ENCODE measurements around the gene RECK. TPM values are rescaled to one million over a fixed set of nuclear protein-coding genes. Genes with fewer than 3 reads are reported as not detected.

RECK gene
- total and polyA plus RNA-seq, 2 experiments from 2014 or later, result 127 to 165 TPM

DNA sequence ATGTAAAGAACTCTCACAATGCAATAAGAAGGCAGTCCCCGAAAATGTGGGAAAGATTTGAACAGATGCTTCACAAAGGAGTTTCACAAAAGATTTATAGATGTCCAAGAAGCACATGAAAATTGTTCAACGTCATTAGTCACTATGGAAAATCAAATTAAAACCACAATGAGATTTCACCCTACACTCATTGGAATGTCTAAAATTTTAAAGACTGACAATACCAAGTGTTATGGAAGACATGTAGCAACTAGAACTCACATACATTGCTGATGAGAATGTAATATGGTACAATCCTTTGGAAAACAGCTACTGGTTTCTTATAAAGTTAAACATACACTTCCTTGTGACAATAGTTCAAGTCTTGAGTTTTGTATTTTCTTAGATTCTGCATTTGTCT, 11.0 kb upstream of the RECK start:
- H3K36me3 ChIP-seq (ENCODE audit: low read depth), result no peaks in the 10 kb centered on the region
- peaks cover 21% of the 10 kb centered on the region for H3K4me1 ChIP-seq (ENCODE audit: insufficient read depth)
- in situ Hi-C loops (cut with MboI), result no loop called here
- no peaks in the 10 kb centered on the region for H3K27me3 ChIP-seq (replicated peaks; ENCODE audit: insufficient read depth)
- no peak for DNase-seq
- TF ChIP-seq EZH2 (IDR thresholded peaks at IDR 0.05; ENCODE audit: insufficient read depth, poor library complexity, severe bottlenecking) (no peak), EZH2phosphoT487 (IDR thresholded peaks at IDR 0.05; ENCODE audit: insufficient read depth, low read depth) (no peak)
- no peak overlapping the region for H3K27ac ChIP-seq
- 63 to 66% methylated on average over 2 of the region's 2 CpGs for WGBS, 2 experiments (ENCODE audit: low coverage in 1 of 2, low lambda C conversion rate in 2 of 2, missing lambda C conversion rate in 2 of 2)
- H4K20me1 ChIP-seq (ENCODE audit: insufficient read depth), result no peaks in the 10 kb centered on the region
- peaks cover 21% of the 10 kb centered on the region for H3F3A ChIP-seq (ENCODE audit: insufficient read depth)
- H3K9ac ChIP-seq, result no peak overlapping the region
- no peak overlapping the region for H3K4me3 ChIP-seq
- no peaks in the 10 kb centered on the region for H3K9me2 ChIP-seq (ENCODE audit: insufficient read depth)
- H3K79me2 ChIP-seq (ENCODE audit: insufficient read depth), result no peaks in the 10 kb centered on the region
- H3K9me3 ChIP-seq (ENCODE audit: low read depth), result no peaks in the 10 kb centered on the region
- H3K4me2 ChIP-seq (ENCODE audit: unreplicated experiment), result no peak overlapping the region
- H2AFZ ChIP-seq, result no peak overlapping the region

DNA sequence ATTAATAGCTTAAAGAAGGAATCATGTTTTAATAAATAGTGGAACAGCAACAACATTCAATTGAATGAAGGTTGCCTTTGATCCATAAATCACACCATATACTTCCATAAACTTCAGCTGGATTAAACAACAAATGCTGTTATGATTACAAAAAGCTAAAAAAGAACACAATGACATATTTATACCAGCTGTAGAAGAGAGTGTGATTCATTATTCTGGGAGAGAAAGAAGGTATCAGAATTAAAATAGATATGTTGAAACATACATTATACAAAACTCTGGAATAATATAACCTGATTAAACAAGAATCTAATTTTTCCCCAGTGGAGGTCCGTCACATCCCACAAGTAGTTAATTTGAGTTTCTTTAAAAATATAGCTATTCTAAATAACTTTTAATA, 7.5 kb upstream of the RECK start:
- Histone ChIP-seq H4K20me1 (ENCODE audit: insufficient read depth) (no peaks in the 10 kb centered on the region), H3K36me3 (ENCODE audit: low read depth) (no peaks in the 10 kb centered on the region), H3K4me1 (ENCODE audit: insufficient read depth) (peaks cover 44% of the 10 kb centered on the region), H2AFZ (0 out of 2 replicates have a peak overlapping the region, but pooled peaks have one; percentile 11), H3F3A (ENCODE audit: insufficient read depth) (peaks cover 51% of the 10 kb centered on the region), H3K4me3 (peak overlapping the region; percentile 52), H3K79me2 (ENCODE audit: insufficient read depth) (no peaks in the 10 kb centered on the region), H3K27me3 (replicated peaks; ENCODE audit: insufficient read depth) (no peaks in the 10 kb centered on the region), H3K9me3 (ENCODE audit: low read depth) (no peaks in the 10 kb centered on the region), H3K9me2 (ENCODE audit: insufficient read depth) (no peaks in the 10 kb centered on the region), H3K4me2 (ENCODE audit: unreplicated experiment) (peak overlapping the region; percentile 73), H3K27ac (peak overlapping the region; percentile 87), H3K9ac (peak overlapping the region; percentile 55)
- 0 to 2% methylated on average over 1 of the region's 1 CpG for WGBS, 2 experiments (ENCODE audit: low coverage in 1 of 2, low lambda C conversion rate in 2 of 2, missing lambda C conversion rate in 2 of 2)
- in situ Hi-C loops (cut with MboI), result no loop called here
- TF ChIP-seq EZH2 (IDR thresholded peaks at IDR 0.05; ENCODE audit: insufficient read depth, poor library complexity, severe bottlenecking) (no peak), EZH2phosphoT487 (IDR thresholded peaks at IDR 0.05; ENCODE audit: insufficient read depth, low read depth) (no peak)
- DNase-seq, result peak; percentile 31

DNA sequence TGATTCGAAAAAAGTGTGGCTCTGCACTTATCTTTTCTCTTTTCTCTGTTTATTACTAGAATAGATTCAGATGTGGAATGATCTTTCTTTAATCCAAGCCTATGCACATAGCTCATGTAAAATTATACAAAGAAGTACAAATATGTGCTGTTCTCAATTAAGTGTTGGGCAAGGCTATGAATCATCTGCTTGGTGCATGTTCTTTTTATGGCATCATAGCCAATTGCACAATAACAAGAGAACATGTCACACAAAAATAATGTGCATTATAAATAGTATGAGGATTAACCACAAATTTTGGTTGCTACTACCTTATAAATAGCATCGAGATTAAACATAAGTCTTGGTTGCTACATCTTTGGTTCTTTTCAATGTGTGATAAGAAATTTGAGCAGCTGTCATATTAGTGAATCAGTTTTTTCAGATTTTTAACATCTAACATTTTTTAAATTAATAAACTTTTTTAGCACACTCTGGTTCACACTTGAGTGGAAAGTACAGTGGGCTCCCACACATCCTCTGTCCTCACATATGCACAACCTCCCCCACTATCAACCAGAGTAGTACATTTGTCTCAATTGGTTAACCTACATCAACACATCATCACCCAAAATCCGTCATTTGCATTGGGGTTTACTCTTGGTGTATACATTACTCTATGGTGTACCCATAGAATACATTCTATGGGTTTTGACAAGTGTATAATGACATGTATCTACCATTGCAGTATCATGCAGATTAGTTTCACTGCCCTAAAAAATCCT, 6.8 kb upstream of the RECK start:
- no peaks in the 10 kb centered on the region for H3K9me3 ChIP-seq (ENCODE audit: low read depth)
- H3K4me3 ChIP-seq, result peak overlapping the region; percentile 52
- H3K27me3 ChIP-seq (replicated peaks; ENCODE audit: insufficient read depth), result no peaks in the 10 kb centered on the region
- H3K9me2 ChIP-seq (ENCODE audit: insufficient read depth), result no peaks in the 10 kb centered on the region
- peak overlapping the region; percentile 87 for H3K27ac ChIP-seq
- H3K4me2 ChIP-seq (ENCODE audit: unreplicated experiment), result peak overlapping the region; percentile 73
- peak; percentile 97 for DNase-seq
- H3K79me2 ChIP-seq (ENCODE audit: insufficient read depth), result no peaks in the 10 kb centered on the region
- peaks cover 58% of the 10 kb centered on the region for H3F3A ChIP-seq (ENCODE audit: insufficient read depth)
- WGBS, 2 experiments (ENCODE audit: low coverage in 1 of 2, low lambda C conversion rate in 2 of 2, missing lambda C conversion rate in 2 of 2), result 5 to 6% methylated on average over 3 of the region's 3 CpGs
- H3K4me1 ChIP-seq (ENCODE audit: insufficient read depth), result peaks cover 48% of the 10 kb centered on the region
- H3K36me3 ChIP-seq (ENCODE audit: low read depth), result no peaks in the 10 kb centered on the region
- no peak overlapping the region for H2AFZ ChIP-seq
- peak overlapping the region; percentile 55 for H3K9ac ChIP-seq
- TF ChIP-seq EZH2 (IDR thresholded peaks at IDR 0.05; ENCODE audit: insufficient read depth, poor library complexity, severe bottlenecking) (no peak), EZH2phosphoT487 (IDR thresholded peaks at IDR 0.05; ENCODE audit: insufficient read depth, low read depth) (peak; percentile 74; the same call in 1 of the 2 replicates)
- H4K20me1 ChIP-seq (ENCODE audit: insufficient read depth), result no peaks in the 10 kb centered on the region
- in situ Hi-C loops (cut with MboI), result no loop called here

DNA sequence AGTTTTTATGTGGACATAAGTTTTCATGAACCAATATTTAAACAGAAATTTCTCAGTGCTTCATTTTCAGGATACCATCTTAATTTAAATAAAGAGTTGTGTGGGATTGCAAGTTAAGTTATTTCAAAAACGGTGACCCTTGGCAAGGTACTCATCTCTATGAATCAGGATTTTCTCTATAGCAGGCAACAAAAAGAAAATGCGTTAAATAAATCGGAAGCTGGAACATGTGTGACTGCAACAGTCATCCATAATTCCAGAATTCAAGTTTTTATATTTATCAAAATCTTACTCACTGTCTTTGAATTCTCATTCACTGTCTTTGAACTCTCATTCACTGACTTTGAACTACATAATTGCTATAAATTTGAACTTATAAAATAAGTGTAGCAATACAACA, 5.8 kb upstream of the RECK start:
- Histone ChIP-seq H3K27me3 (replicated peaks; ENCODE audit: insufficient read depth) (no peaks in the 10 kb centered on the region), H3K36me3 (ENCODE audit: low read depth) (no peaks in the 10 kb centered on the region), H3K27ac (peak overlapping the region; percentile 87), H3K9me2 (ENCODE audit: insufficient read depth) (no peaks in the 10 kb centered on the region), H3K4me3 (0 out of 2 replicates have a peak overlapping the region, but pooled peaks have one; percentile 6), H3K79me2 (ENCODE audit: insufficient read depth) (no peaks in the 10 kb centered on the region; the same call in 1 of the 2 replicates), H2AFZ (no peak overlapping the region), H3K4me1 (ENCODE audit: insufficient read depth) (peaks cover 57% of the 10 kb centered on the region), H4K20me1 (ENCODE audit: insufficient read depth) (no peaks in the 10 kb centered on the region), H3K9ac (no peak overlapping the region), H3F3A (ENCODE audit: insufficient read depth) (peaks cover 68% of the 10 kb centered on the region), H3K4me2 (ENCODE audit: unreplicated experiment) (peak overlapping the region; percentile 36), H3K9me3 (ENCODE audit: low read depth) (no peaks in the 10 kb centered on the region)
- peak; percentile 59 for DNase-seq
- no peak for TF ChIP-seq EZH2phosphoT487 (IDR thresholded peaks at IDR 0.05; ENCODE audit: insufficient read depth, low read depth)
- TF ChIP-seq EZH2 (IDR thresholded peaks at IDR 0.05; ENCODE audit: insufficient read depth, poor library complexity, severe bottlenecking), result no peak
- in situ Hi-C loops (cut with MboI), result no loop called here
- 20 to 21% methylated on average over 3 of the region's 3 CpGs for WGBS, 2 experiments (ENCODE audit: low coverage in 1 of 2, low lambda C conversion rate in 2 of 2, missing lambda C conversion rate in 2 of 2)
